Natural killer cell (primary cell): Measurements from ENCODE around the gene CDYL2. TPM values are rescaled to one million over a fixed set of nuclear protein-coding genes. Genes with fewer than 3 reads are reported as not detected.
A peak's percentile ranks its signal among the peaks of the same experiment; 100 is the strongest.

Experiments used
- ATAC-seq, 3 donors: fragments of 150-1000 bp in 2 of 3; fragments of 200-7000 bp in 1 of 3; cut with Tn5 transposase; 1 replicate in 1 of 3; 2 replicates in 2 of 3; pipeline ENCODE4 v1.10.0; 2021; ENCODE audit warnings: mild to moderate bottlenecking in 2 of 3, moderate library complexity in 2 of 3
- DNase-seq, 2 donors: peaks; one replicate each; pipeline versions ENCODE4 v3.0.0 to v3.0.0-alpha.2; 2013 to 2021; ENCODE audit warnings: mixed read lengths in 1 of 2
- H3K27ac ChIP-seq: one replicate; pipeline ENCODE4 v1.5.1; 2013; ENCODE audit warnings: mild to moderate bottlenecking, low read length
- H3K27me3 ChIP-seq: one replicate; pipeline ENCODE4 v1.6.1; 2013; ENCODE audit warnings: low read length; ENCODE audit not compliant: control insufficient read depth, insufficient read depth
- H3K36me3 ChIP-seq: one replicate; pipeline ENCODE4 v1.6.1; 2013; ENCODE audit warnings: low read length; ENCODE audit not compliant: control insufficient read depth, insufficient read depth
- H3K4me1 ChIP-seq: one replicate; pipeline ENCODE4 v1.6.1; 2013; ENCODE audit warnings: low read length; ENCODE audit not compliant: control insufficient read depth, insufficient read depth
- H3K4me3 ChIP-seq: one replicate; pipeline ENCODE4 v1.5.1; 2013; ENCODE audit warnings: low read length
- H3K9me3 ChIP-seq: one replicate; pipeline ENCODE4 v1.6.1; 2013; ENCODE audit warnings: low read length; ENCODE audit not compliant: control insufficient read depth, insufficient read depth
- H3K27ac Mint-ChIP-seq, 2 donors: one replicate each; pipeline ENCODE4 v1.8.0; 2022; ENCODE audit warnings: mild to moderate bottlenecking in 2 of 2, mixed read lengths in 2 of 2, moderate library complexity in 1 of 2
- H3K27me3 Mint-ChIP-seq, 2 donors: one replicate each; pipeline ENCODE4 v1.8.0; 2022; ENCODE audit warnings: low read depth in 2 of 2, mixed read lengths in 2 of 2
- H3K36me3 Mint-ChIP-seq: one replicate; pipeline ENCODE4 v1.8.0; 2022; ENCODE audit warnings: mixed read lengths
- H3K4me1 Mint-ChIP-seq, 2 donors: one replicate each; pipeline ENCODE4 v1.8.0; 2022; ENCODE audit warnings: mixed read lengths in 2 of 2
- H3K4me3 Mint-ChIP-seq: one replicate; pipeline ENCODE4 v1.8.0; 2022; ENCODE audit warnings: mild to moderate bottlenecking, moderate library complexity, mixed read lengths
- H3K9me3 Mint-ChIP-seq, 2 donors: one replicate each; pipeline ENCODE4 v1.8.0; 2022; ENCODE audit warnings: mixed read lengths in 2 of 2
- WGBS: methylation state at CpG from one replicate; pipeline ENCODE4 v1.1.7; 2013; ENCODE audit warnings: missing lambda C conversion rate; ENCODE audit not compliant: insufficient coverage; 5-methylcytosine and 5-hydroxymethylcytosine counted together
- intact Hi-C: fragments of 100-400 bp; cut with micrococcal nuclease; formaldehyde crosslinking; loops from one replicate; pipeline ENCODE4 v1.14.2; 2022
- total RNA-seq, 4 donors: library from RNA; stranded (reverse); fragments of 120-200 nt in 1 of 4; gene quantifications; one replicate each; pipeline versions ENCODE4 v1.2.3 to v1.2.4, GENCODE V29; 2013 to 2022
- TF ChIP-seq, protein P1 (sequence below): fragments of 200-600 bp; IDR thresholded peaks from one replicate; pipeline ENCODE4 v1.8.0; 2022; ENCODE audit warnings: antibody characterized with exemption

CDYL2 gene
- total RNA-seq, 3 donors from 2014 or later (not counting 1 experiment from before 2014, with no cell fraction given): 2.7 to 14.5 (median 3.4) TPM

GRCh38 chr16:80656711-80657150, 147.7 kb downstream of the CDYL2 start:
- Histone ChIP-seq H3K9me3 (no peaks in the 10 kb centered on the region), H3K36me3 (no peaks in the 10 kb centered on the region), H3K27me3 (no peaks in the 10 kb centered on the region), H3K4me1 (peaks cover 4% of the 10 kb centered on the region), H3K27ac (peak overlapping the region; percentile 4), H3K4me3 (no peak overlapping the region)
- DNase-seq (peak in 1 of 2 donors; percentile 65), ATAC-seq (peak in 2 of 3 donors; percentile 8 to 45)
- H3K4me1 Mint-ChIP-seq: peaks cover 0 to 5% of the 10 kb centered on the region in 2 donors
- WGBS: 49% methylated on average over 8 of the region's 8 CpGs
- H3K27me3 Mint-ChIP-seq: no peaks in the 10 kb centered on the region
- TF ChIP-seq, protein P1, sequence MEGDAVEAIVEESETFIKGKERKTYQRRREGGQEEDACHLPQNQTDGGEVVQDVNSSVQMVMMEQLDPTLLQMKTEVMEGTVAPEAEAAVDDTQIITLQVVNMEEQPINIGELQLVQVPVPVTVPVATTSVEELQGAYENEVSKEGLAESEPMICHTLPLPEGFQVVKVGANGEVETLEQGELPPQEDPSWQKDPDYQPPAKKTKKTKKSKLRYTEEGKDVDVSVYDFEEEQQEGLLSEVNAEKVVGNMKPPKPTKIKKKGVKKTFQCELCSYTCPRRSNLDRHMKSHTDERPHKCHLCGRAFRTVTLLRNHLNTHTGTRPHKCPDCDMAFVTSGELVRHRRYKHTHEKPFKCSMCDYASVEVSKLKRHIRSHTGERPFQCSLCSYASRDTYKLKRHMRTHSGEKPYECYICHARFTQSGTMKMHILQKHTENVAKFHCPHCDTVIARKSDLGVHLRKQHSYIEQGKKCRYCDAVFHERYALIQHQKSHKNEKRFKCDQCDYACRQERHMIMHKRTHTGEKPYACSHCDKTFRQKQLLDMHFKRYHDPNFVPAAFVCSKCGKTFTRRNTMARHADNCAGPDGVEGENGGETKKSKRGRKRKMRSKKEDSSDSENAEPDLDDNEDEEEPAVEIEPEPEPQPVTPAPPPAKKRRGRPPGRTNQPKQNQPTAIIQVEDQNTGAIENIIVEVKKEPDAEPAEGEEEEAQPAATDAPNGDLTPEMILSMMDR: no peak
- intact Hi-C loops: no loop called here
- peak overlapping the region in 1 of 2 donors; percentile 70 for H3K27ac Mint-ChIP-seq
- H3K4me3 Mint-ChIP-seq: peak overlapping the region; percentile 39
- H3K9me3 Mint-ChIP-seq: peaks cover 3 to 9% of the 10 kb centered on the region in 2 donors
- no peaks in the 10 kb centered on the region for H3K36me3 Mint-ChIP-seq

DNA sequence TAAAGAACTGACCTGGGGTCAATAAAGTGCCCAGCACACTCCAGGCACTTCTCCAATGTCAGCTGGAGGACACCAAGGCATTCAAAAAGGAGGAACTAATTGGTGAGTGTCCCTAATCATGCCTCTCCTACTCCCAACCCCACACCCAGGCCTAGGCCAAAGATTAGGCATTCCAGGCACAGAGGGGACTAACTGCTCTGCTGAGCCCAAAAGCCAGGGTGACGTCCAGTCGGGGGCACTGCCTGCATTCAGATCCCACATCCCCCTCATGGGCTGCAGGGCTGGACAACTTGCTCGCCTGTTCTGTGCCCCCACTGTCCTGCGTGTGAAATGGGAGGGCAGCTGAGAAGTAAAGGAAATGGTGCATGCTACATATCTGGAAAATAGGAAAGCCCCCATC, 148.2 kb downstream of the CDYL2 start:
- H3K27ac ChIP-seq: no peak overlapping the region
- H3K27ac Mint-ChIP-seq: peak overlapping the region in 1 of 2 donors; percentile 70

DNA sequence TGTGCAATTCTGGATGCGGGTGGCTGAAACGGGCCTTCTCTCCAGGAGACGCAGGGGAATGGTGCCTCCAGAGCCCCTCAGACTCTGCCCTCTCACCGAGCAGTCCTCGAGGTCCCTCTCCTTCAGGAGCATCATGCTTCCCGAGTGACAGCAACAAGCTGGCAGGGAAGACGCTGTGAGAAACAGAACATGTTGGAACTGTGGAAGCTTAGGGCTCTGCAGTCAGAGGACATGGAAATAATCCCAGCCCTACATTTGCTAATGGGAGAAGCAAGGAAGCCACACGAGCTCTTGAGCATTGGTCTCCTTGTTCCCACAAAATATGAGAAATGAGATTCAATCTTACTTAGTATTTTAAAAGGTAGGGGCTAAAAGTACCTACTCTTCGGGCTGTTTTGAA, 148.6 kb downstream of the CDYL2 start:
- intact Hi-C loops: no loop called here
- no peak overlapping the region for H3K4me3 Mint-ChIP-seq

More for the DNA sequence above, 148.2 kb downstream of the CDYL2 start:
- TF ChIP-seq, protein P1: no peak
- Histone ChIP-seq H3K4me1 (peaks cover 4% of the 10 kb centered on the region), H3K9me3 (no peaks in the 10 kb centered on the region), H3K27me3 (no peaks in the 10 kb centered on the region), H3K4me3 (no peak overlapping the region), H3K36me3 (no peaks in the 10 kb centered on the region)
- Mint-ChIP-seq H3K36me3 (no peaks in the 10 kb centered on the region), H3K4me1 (peaks cover 0 to 5% of the 10 kb centered on the region in 2 donors), H3K9me3 (peaks cover 3 to 9% of the 10 kb centered on the region in 2 donors), H3K27me3 (no peaks in the 10 kb centered on the region), H3K4me3 (no peak overlapping the region)
- ATAC-seq: no peak
- intact Hi-C loops: no loop called here
- 71% methylated on average over 4 of the region's 4 CpGs for WGBS
- no peak for DNase-seq

More for the DNA sequence above, 148.6 kb downstream of the CDYL2 start:
- ATAC-seq (no peak), DNase-seq (no peak)
- H3K4me1 Mint-ChIP-seq: peaks cover 0 to 5% of the 10 kb centered on the region in 2 donors
- no peaks in the 10 kb centered on the region for H3K36me3 Mint-ChIP-seq
- H3K9me3 ChIP-seq: no peaks in the 10 kb centered on the region
- no peak overlapping the region for H3K27ac ChIP-seq
- H3K36me3 ChIP-seq: no peaks in the 10 kb centered on the region
- H3K27me3 ChIP-seq: no peaks in the 10 kb centered on the region
- TF ChIP-seq, protein P1: no peak
- 92% methylated on average over 9 of the region's 9 CpGs for WGBS
- H3K27me3 Mint-ChIP-seq: no peaks in the 10 kb centered on the region
- peaks cover 4% of the 10 kb centered on the region for H3K4me1 ChIP-seq
- no peak overlapping the region for H3K4me3 ChIP-seq
- H3K9me3 Mint-ChIP-seq: peaks cover 3 to 9% of the 10 kb centered on the region in 2 donors
- H3K27ac Mint-ChIP-seq: no peak overlapping the region
